GM12801 (cell line): ENCODE measurements around the gene LY86.

Experiments used
- TF ChIP-seq, protein P1 (sequence below): IDR thresholded peaks from one replicate; pipeline ENCODE4 v1.5.1; 2011; ENCODE audit warnings: control low read depth; ENCODE audit not compliant: insufficient read length; ENCODE audit errors: extremely low read depth

LY86 gene

GRCh38 chr6:6610031-6610591 lies 21.6 kb downstream of the LY86 start:
- TF ChIP-seq, protein P1, sequence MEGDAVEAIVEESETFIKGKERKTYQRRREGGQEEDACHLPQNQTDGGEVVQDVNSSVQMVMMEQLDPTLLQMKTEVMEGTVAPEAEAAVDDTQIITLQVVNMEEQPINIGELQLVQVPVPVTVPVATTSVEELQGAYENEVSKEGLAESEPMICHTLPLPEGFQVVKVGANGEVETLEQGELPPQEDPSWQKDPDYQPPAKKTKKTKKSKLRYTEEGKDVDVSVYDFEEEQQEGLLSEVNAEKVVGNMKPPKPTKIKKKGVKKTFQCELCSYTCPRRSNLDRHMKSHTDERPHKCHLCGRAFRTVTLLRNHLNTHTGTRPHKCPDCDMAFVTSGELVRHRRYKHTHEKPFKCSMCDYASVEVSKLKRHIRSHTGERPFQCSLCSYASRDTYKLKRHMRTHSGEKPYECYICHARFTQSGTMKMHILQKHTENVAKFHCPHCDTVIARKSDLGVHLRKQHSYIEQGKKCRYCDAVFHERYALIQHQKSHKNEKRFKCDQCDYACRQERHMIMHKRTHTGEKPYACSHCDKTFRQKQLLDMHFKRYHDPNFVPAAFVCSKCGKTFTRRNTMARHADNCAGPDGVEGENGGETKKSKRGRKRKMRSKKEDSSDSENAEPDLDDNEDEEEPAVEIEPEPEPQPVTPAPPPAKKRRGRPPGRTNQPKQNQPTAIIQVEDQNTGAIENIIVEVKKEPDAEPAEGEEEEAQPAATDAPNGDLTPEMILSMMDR = no peak

DNA sequence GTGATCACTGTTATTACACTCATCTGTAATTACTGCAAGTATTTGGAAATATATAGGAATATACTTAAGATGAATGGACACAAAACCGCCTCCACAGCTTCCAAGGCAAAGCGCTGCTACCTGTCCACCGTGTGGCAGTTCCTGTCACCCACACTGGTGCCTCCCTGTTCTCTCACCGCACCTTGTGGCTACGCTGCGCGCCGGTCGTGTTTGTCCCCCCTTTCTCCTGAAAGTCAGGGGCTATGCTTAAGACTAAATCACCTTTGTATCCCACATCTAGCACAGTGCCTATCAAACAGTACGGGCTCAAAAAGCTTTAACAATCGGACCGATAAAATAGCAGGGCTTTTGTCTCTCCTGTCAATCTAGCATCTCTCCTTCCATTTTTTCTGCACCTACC lies 23.0 kb downstream of the LY86 start:
- TF ChIP-seq, protein P1 = no peak

- TF ChIP-seq, protein P1 = no peak
Measured at GRCh38 chr6:6612308-6612707, 23.8 kb downstream of the LY86 start.

- TF ChIP-seq, protein P1 = no peak
Measured at GRCh38 chr6:6614096-6614982, 25.8 kb downstream of the LY86 start.

DNA sequence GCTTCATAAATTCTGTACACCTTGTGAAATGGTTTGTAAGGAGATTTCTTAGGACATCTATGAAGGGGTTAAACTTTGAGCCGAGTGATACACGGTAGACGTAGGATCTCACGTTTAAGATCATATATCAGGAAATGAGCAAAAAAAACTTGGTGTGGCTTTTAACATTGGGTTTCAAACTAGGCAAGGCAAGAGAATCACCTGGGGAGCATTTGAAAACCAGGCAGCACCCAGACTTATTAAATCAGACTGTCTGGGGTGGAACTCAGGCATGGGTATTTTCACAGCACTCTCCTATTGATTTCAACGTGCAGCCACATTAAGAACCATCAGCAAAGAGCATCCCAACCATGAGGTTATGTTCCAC lies 26.4 kb downstream of the LY86 start:
- TF ChIP-seq, protein P1 = no peak

DNA sequence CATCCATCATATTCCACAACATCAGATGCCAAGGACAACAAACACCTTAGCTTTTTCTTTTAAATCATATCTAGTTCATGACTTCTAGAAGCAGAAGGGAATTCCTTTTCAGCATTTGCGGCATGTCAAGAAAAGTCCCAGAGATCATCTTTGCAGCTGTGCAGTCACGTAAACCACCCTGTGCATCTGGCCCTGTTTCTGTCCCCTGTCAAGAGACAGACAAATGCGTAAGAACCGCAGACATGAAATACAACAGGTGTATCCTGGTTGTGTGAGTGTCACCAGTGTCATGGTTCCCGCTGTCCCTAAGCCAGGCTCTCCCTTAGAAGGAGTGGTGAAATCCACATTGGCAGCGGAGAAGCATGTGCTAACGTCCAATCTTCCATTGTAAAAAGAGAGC lies 28.1 kb downstream of the LY86 start:
- TF ChIP-seq, protein P1 = no peak

GRCh38 chr6:6619021-6619794 lies 30.7 kb downstream of the LY86 start:
- TF ChIP-seq, protein P1 = no peak
